SU-DHL-6 (cell line): ENCODE data around the gene REXO1.

ENCODE experiments used
- H2AFZ ChIP-seq: fragments of 200-600 bp; sonication (generic); 2 replicates; pipeline ENCODE4 v1.6.1; 2014; ENCODE audit warnings: low read depth, mild to moderate bottlenecking, moderate library complexity, mixed read lengths, antibody characterized with exemption, low read length; ENCODE audit not compliant: severe bottlenecking
- H3F3A ChIP-seq: fragments of 200-600 bp; shearing (Covaris generic); 2 replicates; pipeline ENCODE4 v1.6.0; 2016; ENCODE audit warnings: antibody characterized with exemption, mild to moderate bottlenecking; ENCODE audit not compliant: insufficient read depth
- H3K27ac ChIP-seq: fragments of 200-600 bp; sonication (generic); 2 replicates; pipeline ENCODE4 v1.5.1; 2016; ENCODE audit warnings: low read depth, mild to moderate bottlenecking, low read length, moderate library complexity, mixed read lengths
- H3K27me3 ChIP-seq: fragments of 200-600 bp; sonication (generic), shearing (Covaris generic); 2 replicates; pipeline ENCODE4 v1.6.0; 2014; ENCODE audit warnings: mild to moderate bottlenecking, low read length
- H3K36me3 ChIP-seq: fragments of 200-600 bp; sonication (generic); 2 replicates; pipeline ENCODE4 v1.6.1; 2014; ENCODE audit warnings: mild to moderate bottlenecking, low read length, mixed read lengths
- H3K4me2 ChIP-seq: fragments of 300-600, 200-600 bp; shearing (Covaris generic), sonication (generic); 2 replicates; pipeline ENCODE4 v1.6.0; 2014; ENCODE audit warnings: low read length, low read depth, mild to moderate bottlenecking; ENCODE audit not compliant: poor library complexity, severe bottlenecking
- H3K4me3 ChIP-seq: fragments of 200-600 bp; sonication (generic); 2 replicates; pipeline ENCODE4 v1.5.1; 2014; ENCODE audit warnings: antibody characterized with exemption, low read length, mild to moderate bottlenecking, mixed read lengths; ENCODE audit not compliant: insufficient read depth, poor library complexity, severe bottlenecking
- H3K79me2 ChIP-seq: fragments of 200-600 bp; sonication (generic); 2 replicates; pipeline ENCODE4 v1.6.1; 2014; ENCODE audit warnings: mild to moderate bottlenecking, low read length, moderate library complexity; ENCODE audit not compliant: insufficient read depth
- H3K9ac ChIP-seq: fragments of 200-600 bp; sonication (generic); 2 replicates; pipeline ENCODE4 v1.7.0; 2014; ENCODE audit warnings: mild to moderate bottlenecking, low read length
- H3K9me2 ChIP-seq: fragments of 200-600 bp; sonication (generic); replicated peaks from 2 replicates; pipeline ENCODE4 v1.6.1; 2014; ENCODE audit warnings: low read length; ENCODE audit not compliant: insufficient read depth
- H3K9me3 ChIP-seq: fragments of 200-600 bp; sonication (generic); 2 replicates; pipeline ENCODE4 v1.6.1; 2014; ENCODE audit warnings: low read length, mixed read lengths; ENCODE audit not compliant: insufficient read depth
- H4K20me1 ChIP-seq: fragments of 200-600 bp; sonication (generic); 2 replicates; pipeline ENCODE4 v1.6.1; 2014; ENCODE audit warnings: low read depth, mild to moderate bottlenecking, antibody characterized with exemption, low read length, moderate library complexity, mixed read lengths
- EZH2phosphoT487 ChIP-seq: fragments of 200-600 bp; sonication (generic), shearing (Covaris generic); conservative IDR thresholded peaks from 2 replicates; pipeline ENCODE4 v1.6.1; 2018; ENCODE audit warnings: mild to moderate bottlenecking, antibody characterized with exemption, low read length, moderate library complexity, mixed read lengths
- TF ChIP-seq, protein P1 (sequence below): fragments of 200-600 bp; sonication (generic); IDR thresholded peaks from one replicate; pipeline ENCODE4 v1.5.1; 2017; ENCODE audit warnings: antibody characterized with exemption, mild to moderate bottlenecking, low read length, moderate library complexity; ENCODE audit not compliant: insufficient read depth, poor library complexity, severe bottlenecking

REXO1 gene

DNA sequence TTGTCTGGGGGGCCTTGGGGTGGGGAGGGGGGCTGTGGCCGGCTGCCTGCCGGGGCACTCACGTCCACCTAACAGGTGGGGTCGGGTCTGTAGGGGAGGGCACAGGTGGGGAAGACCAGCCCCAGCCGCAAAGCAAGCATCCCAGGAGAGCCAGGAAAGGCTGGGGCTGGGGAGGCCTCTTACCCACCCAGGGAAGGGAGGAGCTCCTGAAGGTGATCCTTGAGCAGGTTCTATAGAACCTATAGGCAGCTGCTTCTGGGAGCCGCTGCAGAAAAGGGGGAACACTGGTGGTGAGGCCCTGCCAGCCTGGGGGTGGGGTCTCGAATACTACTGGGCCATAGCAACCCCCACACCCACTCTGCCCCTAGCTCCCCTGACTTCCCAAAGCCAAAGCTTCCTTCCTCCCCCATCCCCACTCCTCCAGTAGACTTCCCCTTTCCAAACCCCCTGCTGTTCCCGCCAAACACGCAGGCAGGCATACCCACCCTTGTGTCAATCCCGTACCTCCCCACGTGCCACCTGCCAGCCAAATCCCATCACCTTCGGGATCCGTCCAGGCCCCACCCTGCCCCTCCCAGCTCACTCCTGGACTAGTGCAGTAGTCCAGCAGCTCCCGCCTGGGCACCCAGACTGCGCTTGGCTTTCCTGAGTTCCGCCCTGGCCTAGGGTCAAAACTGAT is 9.5 kb upstream of the REXO1 start:
- no peaks in the 10 kb centered on the region for H3K9me3 ChIP-seq
- H3F3A ChIP-seq, result peaks cover 16% of the 10 kb centered on the region; the same call in 1 of the 2 replicates
- TF ChIP-seq, protein P1, sequence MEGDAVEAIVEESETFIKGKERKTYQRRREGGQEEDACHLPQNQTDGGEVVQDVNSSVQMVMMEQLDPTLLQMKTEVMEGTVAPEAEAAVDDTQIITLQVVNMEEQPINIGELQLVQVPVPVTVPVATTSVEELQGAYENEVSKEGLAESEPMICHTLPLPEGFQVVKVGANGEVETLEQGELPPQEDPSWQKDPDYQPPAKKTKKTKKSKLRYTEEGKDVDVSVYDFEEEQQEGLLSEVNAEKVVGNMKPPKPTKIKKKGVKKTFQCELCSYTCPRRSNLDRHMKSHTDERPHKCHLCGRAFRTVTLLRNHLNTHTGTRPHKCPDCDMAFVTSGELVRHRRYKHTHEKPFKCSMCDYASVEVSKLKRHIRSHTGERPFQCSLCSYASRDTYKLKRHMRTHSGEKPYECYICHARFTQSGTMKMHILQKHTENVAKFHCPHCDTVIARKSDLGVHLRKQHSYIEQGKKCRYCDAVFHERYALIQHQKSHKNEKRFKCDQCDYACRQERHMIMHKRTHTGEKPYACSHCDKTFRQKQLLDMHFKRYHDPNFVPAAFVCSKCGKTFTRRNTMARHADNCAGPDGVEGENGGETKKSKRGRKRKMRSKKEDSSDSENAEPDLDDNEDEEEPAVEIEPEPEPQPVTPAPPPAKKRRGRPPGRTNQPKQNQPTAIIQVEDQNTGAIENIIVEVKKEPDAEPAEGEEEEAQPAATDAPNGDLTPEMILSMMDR, result no peak
- no peak for TF ChIP-seq EZH2phosphoT487
- H4K20me1 ChIP-seq, result peaks cover 9% of the 10 kb centered on the region; the same call in 1 of the 2 replicates
- H3K36me3 ChIP-seq, result no peaks in the 10 kb centered on the region
- H3K4me3 ChIP-seq, result no peak overlapping the region
- no peaks in the 10 kb centered on the region for H3K27me3 ChIP-seq
- no peaks in the 10 kb centered on the region for H3K9me2 ChIP-seq
- H3K4me2 ChIP-seq, result peak overlapping the region; percentile 55
- peak overlapping the region; percentile 49; the same call in 1 of the 2 replicates for H3K9ac ChIP-seq
- H3K27ac ChIP-seq, result peak overlapping the region; percentile 61
- H2AFZ ChIP-seq, result no peak overlapping the region
- H3K79me2 ChIP-seq, result peaks cover 67% of the 10 kb centered on the region

DNA sequence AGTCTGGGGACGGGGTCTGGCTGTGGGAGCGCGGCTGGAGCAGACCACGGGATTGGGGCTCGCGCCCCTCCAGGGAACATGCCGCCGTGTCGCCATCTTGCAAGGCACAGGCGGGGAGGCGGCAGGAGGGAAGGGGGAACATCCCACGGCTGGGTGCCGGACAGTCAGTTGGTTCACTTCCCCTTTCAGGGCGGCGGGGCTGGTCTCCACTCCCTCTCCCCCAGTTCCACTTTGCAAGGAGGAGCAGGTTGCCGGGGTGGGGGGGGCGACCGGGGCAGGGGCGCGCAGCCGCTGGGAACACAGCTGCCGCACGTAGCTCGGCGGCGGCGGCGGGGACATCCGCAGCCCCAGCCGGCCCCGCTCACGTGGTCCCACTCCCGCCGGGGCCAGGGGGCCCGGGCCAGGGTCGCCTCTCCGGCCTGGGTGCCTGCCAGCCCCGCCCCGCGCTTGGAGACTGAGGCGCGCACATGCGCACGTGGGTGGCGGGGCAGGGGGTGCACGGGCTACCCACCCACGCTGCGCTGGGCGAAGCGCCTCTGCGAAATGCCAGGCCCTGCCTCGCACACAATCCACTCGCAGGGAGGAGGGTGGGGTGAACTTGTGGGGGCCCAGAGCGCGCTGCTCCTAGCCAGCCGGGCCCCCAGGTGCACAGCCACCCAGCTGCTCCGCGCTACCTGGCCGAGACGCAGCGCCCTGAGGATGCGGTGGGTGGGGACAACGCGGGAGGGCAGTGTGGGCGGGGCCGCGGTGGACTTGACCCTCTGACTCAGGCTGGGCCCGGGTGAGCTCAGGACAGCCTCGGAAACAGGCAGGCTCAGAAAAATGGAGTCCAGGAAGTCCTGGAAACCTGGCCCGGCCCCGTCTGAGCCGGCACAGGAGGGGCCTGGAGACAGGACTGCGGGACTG is 8.7 kb upstream of the REXO1 start:
- H4K20me1 ChIP-seq, result peaks cover 10% of the 10 kb centered on the region; the same call in 1 of the 2 replicates
- H3F3A ChIP-seq, result peaks cover 14% of the 10 kb centered on the region; the same call in 1 of the 2 replicates
- no peaks in the 10 kb centered on the region for H3K9me2 ChIP-seq
- H3K79me2 ChIP-seq, result peaks cover 67% of the 10 kb centered on the region
- H3K36me3 ChIP-seq, result no peaks in the 10 kb centered on the region
- no peak overlapping the region for H2AFZ ChIP-seq
- peak overlapping the region; percentile 39 for H3K4me3 ChIP-seq
- H3K9me3 ChIP-seq, result no peaks in the 10 kb centered on the region
- peak overlapping the region; percentile 49 for H3K9ac ChIP-seq
- H3K27me3 ChIP-seq, result no peaks in the 10 kb centered on the region
- H3K4me2 ChIP-seq, result peak overlapping the region; percentile 55
- H3K27ac ChIP-seq, result peak overlapping the region; percentile 61
- TF ChIP-seq EZH2phosphoT487, result no peak
- TF ChIP-seq, protein P1, result no peak

DNA sequence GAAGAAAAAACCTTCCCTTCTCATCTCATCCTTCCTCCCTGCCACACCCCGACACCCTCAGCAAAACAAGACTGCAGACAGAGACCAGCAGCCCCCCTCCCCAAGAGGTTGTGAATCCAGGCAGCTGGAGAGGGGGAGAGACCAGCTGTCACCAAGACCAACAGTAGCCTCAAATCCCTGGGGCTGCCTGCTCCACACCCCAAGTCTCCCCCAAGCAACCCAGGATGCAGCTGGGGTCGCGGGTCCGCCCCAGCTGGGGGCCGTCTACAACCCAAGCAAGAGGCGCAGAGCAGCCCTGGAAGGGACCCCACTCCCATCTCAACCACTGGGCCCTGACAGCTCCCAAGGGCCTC is 8.0 kb upstream of the REXO1 start:
- Histone ChIP-seq H4K20me1 (peaks cover 4% of the 10 kb centered on the region; the same call in 1 of the 2 replicates), H3K9me2 (no peaks in the 10 kb centered on the region), H2AFZ (no peak overlapping the region), H3K4me3 (peak overlapping the region; percentile 39), H3K4me2 (peak overlapping the region; percentile 55), H3K9me3 (no peaks in the 10 kb centered on the region), H3K36me3 (no peaks in the 10 kb centered on the region), H3K27ac (peak overlapping the region; percentile 61), H3K79me2 (peaks cover 61% of the 10 kb centered on the region), H3K9ac (peak overlapping the region; percentile 49), H3F3A (peaks cover 10% of the 10 kb centered on the region; the same call in 1 of the 2 replicates), H3K27me3 (no peaks in the 10 kb centered on the region)
- TF ChIP-seq, protein P1, result no peak
- no peak for TF ChIP-seq EZH2phosphoT487
